GM19324 (cell line): ENCODE measurements around the gene DDX24.

Source experiments
- ATAC-seq: cut with Tn5 transposase; IDR thresholded peaks from one replicate; pipeline ENCODE4 v1.9.1; 2021; ENCODE audit warnings: mild to moderate bottlenecking, moderate library complexity; ENCODE audit not compliant: unreplicated experiment, low FRiP score

The DDX24 gene

DNA sequence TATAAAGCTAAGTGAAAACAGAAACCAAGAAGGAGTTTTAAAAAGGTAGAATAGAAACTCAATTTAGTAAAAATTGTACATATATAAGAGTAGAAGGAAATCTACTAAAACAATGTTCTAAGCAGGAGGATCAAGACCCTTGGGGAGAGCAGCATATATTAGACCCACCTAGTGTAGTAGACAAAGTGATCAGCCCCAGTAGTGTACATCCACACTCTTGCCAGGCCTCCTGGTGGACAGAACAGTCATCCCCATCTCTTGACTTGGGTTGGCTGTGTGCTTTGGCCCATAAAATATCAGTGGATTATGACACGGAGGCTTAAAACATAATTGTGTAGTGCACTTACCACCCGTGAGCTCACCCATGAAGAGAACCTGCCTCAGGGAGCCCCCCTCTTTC lies 65.8 kb downstream of the DDX24 start:
- ATAC-seq = no peak

DNA sequence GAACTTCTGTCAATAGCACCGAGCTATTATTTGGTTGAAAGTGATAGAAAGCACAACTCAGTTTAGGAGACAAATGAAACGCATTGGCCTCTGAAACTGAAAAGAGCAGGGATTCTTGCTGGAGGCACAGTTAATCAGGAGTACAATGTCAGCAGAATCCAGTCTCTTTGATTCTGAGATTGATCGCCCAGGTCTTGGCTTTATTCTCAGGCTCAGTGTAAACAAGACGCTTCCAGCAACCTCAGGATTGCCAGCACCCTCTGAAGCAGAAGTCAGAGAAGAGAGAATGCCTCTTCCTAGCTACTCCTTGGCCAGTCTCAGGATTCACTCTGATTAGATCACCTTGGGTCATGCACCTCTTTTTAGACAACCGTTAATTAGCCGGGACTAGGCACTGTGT lies 66.6 kb downstream of the DDX24 start:
- ATAC-seq = no peak

DNA sequence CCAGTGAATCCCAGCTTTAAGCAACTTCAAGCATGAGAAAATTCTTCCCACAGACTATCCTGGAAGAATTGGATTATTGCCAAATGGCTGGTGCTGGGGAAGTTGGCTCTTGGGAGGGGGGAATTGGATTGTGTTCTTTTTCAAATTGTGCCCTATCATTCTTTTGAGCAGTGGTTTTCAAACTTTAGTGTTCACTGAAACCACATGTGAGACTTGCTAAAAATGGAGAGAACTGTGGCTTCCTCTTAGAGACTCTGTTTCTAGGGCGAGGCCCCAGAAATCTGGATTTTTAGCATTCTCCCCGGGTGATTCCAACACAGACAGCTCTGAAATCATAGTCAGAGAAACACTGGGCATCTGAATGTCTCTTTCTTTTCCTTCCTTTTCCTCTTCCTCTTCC lies 69.2 kb downstream of the DDX24 start:
- no peak for ATAC-seq

DNA sequence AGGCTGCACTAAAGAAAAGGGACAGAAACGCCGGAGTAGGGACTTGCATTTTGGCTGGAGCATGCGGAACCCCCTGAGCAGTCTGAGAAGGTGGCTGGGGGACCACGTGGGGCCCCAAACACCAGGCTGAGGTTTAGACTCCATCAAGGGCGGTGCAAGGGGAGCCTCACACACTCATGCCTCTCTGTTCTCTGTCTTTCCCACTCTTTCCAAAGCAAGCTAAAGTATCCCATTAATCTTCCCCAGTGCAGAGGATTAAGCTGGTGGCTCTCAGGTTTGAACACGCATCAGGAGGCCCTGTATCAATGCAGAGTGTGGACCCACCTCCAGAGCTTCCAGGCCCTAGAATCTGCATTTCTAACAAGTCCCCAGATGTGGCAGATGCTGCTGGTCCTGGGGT lies 70.4 kb downstream of the DDX24 start:
- ATAC-seq = no peak

DNA sequence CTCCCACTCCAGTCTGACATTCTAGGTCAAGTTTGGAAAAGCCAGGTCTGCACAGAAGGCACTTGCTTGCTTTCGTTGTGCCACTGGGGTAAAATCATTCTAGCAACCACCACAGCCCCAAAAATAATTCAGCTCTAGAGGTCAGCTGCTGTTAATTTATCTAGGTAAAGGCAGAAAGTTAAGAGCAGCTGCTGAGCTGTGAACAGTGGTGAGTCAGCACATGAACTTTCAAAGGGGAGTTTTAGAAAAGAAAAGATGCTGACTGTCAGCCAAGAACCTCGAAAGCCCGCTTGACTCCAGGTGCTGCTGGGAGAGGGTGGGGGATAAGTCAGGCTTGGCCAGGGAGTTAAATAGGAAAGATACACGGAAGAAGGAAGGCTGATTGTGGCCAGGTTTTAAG lies 71.2 kb downstream of the DDX24 start:
- no peak for ATAC-seq

DNA sequence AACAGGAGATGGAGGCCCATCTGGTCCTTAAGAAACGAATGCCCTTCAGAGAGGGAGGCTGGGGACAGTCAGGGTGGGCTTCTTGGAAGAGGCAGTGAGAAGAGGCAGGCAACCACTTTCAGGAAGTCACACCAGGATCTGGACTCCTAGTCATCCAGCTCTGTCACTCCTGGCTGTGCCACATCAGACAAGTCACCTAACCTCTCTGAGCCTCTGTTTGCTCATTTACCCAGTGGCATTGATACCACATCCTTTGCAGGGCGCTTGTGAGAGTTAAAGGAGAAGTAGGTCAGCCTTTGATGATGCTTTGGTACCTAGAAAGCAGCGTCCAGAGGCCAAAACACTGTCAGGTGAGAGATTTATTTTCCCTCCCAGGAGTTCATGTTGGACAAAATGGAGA lies 72.8 kb downstream of the DDX24 start:
- ATAC-seq = no peak

DNA sequence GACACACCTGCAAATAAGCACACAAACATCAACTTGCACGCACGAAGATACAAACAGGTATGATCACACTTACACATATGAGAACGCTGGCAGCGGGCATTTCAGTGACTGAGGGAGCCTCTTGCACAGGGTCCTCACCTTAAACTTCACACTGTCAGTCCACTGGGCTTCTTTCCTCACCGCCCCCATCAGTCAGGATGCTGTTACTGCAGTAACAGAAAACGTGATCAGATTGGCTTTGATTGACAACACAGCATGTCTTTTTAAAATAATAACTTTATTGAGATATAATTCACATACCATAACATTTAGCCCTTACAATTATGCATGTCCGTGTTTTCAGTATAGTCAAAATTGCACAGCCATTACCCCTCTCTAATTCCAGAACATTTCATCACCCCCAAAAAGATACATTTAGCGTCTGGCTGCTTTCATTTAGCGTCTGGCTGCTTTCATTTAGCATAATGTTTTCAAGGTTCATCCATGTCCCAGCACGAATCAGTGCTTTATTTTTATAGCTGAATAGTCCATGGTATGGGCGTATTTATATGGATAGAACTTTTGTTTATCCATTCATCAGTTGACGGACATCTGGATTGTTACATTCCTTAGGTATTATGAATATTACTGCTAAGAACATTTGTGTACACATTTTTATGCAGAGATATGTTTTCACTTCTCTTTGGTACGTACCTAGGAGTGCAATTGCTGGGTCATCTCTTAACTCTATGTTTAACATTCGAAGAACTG lies 75.5 kb downstream of the DDX24 start:
- ATAC-seq = no peak

DNA sequence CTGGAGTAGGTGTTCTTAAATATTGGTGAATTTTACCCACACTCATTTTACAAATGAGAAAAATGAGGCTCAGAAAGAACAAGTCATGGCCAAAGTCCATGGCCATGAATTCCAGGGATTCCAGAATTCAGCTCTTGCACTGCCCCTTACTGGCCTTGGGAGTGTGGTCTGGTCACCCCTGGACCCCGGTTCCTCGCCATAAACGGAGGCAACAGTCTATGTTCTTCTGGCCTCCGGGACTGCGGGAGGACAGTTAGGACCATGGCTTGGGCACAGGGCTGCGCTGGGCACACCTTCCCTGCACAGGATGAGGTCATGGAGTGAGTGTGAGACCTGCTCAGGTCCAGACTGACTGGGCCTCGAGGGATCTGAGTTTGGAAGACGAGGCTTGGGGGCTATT lies 77.0 kb downstream of the DDX24 start:
- ATAC-seq = no peak

DNA sequence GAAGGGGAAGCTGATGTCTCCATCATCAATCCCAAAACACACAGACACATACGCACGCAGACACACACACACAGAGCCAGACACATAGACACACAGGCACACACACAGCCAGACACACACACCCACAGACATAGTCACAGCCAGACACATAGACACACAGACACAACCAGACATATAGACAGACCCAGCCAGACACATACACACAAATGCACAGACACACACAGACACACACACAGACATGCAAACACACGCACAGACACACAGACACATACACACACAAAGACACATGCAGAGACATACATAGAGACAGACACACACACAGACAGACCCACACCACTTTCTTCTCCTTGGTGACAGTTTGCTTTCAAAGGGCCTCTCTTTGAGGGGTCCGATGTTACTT lies 77.6 kb downstream of the DDX24 start:
- no peak for ATAC-seq

DNA sequence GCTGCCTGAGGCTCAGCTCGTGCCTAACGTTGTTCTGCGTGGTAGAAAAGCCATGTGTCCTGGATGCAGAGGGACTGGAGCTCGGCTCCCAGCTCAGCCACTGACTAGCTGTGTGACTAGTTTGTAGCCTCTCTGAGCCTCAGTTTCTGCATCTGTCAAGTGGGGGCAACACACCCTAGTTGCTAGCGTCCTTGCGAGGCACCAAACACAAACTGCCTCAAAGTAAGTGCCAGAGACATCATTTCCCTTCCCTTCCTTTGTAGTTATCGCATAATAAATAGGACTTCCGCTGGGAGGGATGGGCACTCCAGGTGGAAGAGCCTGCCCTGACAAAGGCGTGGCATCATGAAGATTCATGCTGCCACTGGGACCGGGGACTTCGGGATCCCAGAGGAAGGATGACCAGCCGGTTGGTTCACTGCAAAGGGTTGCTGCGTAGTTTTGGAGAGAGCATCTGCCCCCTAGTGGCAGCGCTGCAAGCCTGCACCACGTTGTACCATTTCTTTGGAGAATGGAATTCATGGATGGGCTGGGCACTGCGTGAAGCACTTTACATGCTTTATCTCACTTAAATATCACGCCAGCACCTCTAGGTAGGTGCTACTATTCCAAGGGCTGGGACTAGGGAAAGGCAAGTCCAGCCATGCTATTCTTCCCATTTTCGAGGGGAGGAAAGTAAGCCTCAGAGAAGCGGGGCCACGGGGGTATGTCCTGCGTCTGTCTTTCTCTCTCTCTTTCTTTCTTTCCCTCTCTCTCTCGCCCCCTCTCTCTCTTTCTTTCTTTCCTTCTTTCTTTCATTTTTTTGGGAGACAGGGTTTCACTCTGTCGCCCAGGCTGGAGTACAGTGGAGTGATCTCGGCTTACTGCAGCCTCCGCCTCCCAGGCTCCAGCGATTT lies 79.3 kb downstream of the DDX24 start:
- ATAC-seq = peak; percentile 48

DNA sequence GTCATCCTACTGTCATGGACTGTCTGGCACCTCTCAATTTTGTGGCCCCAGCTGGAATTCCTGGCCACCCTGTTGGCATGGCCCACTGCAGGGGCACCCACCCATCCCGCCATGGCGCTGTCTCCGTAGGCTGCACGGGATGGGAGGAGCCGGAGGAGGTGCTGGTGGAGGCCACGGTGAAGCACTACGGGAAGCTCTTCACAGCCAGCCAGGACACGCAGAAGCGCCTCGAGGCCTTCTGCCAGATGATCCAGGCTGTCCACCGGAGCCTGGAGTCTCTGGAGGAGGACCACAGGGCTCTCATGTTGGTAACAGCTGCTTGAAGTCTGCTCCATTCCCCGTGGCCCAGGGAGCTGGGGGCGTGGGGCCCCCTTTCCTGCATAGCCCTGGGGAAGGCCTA lies 80.0 kb downstream of the DDX24 start:
- no peak for ATAC-seq

DNA sequence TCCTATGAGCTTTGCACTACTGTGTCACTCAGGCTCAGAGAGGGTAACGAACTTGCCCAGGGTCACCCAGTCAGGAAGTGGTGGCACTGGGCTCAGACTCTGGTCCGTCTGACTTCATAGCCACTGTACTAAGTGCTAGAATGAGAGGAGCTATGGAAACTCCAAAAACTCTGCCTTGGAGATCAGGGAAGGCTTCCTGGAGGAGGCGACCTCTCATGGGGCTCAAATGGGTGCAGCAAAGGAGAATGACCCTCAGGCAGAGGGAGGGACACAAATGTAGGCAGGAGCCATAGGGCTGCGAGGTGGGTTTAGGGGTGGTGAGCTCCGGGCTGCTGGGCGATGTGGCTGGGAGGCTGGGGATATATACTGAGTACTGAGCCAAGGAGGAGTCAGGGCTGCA lies 80.7 kb downstream of the DDX24 start:
- no peak for ATAC-seq

DNA sequence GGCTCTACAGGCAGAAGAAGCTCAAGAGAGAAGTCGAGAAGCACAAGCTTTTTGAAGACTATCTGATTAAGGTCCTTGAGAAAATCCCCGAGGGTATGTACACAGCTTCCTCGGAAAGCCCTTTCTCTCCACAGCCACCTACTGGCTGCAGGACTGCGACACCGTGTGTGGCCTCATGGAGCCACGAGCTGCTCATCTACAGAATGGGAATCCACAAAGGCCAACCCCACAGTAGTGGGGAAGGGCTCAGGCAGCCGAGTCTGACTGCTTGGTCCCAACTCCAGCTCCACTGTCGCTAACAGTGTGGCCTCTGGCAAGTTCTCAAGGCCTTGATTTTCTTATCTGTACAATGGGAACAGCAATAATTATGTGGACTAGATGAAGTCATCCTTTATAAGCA lies 81.4 kb downstream of the DDX24 start:
- ATAC-seq = no peak

DNA sequence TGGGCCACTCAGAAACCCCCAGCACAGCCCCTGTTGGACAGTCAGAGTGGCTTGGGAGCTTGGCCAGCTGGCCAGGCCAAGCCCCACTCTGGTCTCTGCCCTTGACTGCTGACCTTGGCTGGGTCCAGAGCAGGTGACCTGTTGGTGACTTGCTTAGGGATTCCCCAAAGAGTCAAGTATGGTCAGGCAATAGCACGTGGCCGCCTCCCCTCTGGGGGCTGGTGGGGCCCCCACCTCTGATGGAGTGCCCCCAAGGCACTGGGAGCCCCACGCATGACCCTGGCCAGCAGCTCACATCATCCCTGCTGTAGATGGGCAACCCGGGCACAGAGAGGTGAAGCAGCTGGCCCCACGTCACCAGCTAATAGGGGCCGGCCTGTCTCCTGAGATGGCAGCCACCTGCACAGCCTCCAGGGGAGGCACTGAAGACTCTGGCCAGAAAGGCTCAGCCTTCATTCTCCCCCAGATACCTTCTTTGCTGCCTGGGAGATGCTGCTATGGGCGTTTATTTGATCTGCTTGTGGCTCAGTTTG lies 82.1 kb downstream of the DDX24 start:
- ATAC-seq = no peak
